HG03432 (cell line): ENCODE data around the gene GALNT12.

Experiments
- ATAC-seq: cut with Tn5 transposase; IDR thresholded peaks from one replicate; pipeline ENCODE4 v1.9.1; 2021; ENCODE audit warnings: mild to moderate bottlenecking, moderate library complexity; ENCODE audit not compliant: unreplicated experiment

Gene GALNT12

DNA sequence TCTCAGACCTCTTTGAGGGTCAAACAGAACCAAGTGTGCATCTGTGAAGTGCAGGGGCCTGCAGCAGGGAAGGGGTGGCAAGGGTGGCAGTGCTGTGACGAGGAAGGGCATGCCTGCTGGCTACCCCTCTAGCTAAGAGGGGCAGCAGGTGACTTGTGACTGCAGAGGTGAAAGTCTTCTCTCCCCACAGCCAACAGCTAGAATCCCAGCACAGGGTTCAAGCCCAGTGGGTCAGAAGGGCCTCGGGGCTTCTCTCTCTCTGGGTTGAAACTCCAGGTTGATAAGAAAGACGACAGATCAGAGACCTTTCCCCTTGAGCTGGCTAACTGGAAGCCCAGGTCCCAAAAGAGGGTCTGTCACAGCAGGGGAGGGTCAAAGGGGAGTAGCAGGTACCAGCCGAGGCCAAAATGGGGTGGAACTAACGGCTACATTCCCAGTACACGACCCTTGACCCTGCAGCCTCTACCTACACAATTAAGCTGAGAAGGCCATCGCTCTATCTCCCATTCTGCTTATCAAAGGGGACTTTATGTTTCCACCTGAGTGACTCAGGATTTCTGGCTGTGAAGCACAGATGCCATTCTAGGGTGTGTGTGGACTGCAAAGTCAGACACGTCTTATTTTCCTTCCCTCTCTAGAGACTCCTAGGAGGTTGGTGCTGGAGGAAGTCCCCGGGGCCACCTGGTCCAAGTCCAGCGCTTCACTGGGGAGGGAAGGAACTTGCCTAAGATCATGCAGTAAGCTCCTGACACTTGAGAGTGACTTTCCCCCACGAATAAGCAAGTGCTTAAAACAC lies 25.7 kb upstream of the GALNT12 start:
- no peak for ATAC-seq

DNA sequence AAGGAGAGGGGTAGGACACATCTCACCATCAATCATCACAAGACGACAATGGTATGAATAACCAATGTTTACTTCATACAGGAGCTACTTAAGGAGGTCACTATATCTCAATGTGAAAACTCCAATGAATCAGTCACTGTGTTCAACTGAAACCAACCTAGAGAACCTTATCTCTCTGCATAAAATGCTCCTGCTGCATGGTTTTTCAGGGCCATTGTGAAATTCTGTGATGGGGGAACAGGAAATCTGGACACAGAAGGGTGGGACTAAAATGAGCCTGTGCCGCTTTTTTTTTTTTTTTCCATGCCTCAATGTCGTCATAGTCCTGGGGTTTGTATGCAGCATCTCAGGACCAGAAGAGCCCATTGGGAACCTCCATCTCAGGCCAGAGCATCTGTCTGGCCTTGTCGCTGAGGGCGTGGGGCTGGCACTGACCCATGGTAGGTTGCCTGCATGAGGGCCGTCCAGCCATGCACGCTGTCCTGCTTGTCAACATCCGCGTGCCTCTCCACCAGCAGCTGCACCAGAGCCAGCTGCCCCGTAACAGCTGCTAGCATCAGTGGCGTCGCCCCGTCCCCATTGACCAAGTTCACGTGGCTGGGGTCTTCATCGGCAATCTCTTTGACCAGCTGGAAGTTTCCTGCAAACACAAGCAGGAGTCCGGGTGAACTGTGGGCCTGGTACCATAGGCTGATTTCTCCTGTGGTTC lies 23.8 kb upstream of the GALNT12 start:
- no peak for ATAC-seq

DNA sequence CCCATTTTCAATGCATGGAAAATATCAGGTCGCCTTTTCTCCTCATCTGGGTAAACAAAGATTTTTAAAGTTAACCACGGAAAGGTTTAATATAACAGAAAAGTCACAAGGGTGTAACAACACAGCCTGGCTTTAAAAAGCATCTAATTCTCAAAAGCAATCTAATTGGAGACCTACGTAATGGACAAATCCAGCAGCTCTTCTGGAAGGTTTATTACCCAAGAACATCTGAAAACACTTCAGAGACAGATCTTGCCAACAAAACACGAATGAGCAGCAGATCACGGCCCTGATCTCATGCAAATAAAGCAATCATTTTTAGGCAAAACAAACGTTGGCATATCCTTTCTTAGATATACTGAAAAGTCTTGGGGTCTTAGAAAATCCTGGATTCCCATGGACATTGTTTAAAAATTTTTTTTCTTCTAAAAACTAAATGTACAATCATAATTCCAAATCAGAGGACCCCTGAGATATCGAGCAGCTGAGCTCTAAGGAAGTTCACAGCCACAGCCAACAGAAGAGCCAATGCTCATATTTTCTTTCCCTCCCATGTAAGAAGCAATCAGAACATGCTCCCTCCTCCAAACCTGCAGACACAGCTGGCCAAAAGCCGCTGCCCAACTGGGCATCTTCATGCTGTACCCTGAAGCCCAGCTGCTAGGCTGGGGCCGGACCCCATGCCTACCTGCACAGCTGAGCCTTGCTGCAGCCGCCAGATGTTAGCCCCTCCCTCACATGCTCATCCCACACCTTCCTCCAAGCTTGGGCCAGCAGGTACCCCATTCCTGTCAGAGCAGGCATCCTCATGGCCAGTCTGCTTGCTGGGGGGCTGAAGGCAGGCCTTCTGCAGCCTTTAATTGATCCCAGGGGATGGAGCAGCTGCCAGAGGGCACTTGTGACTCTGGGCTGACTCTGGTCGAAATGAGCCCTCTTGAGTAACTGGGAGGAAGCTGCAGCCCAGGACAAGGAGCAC lies 22.4 kb upstream of the GALNT12 start:
- ATAC-seq = no peak

DNA sequence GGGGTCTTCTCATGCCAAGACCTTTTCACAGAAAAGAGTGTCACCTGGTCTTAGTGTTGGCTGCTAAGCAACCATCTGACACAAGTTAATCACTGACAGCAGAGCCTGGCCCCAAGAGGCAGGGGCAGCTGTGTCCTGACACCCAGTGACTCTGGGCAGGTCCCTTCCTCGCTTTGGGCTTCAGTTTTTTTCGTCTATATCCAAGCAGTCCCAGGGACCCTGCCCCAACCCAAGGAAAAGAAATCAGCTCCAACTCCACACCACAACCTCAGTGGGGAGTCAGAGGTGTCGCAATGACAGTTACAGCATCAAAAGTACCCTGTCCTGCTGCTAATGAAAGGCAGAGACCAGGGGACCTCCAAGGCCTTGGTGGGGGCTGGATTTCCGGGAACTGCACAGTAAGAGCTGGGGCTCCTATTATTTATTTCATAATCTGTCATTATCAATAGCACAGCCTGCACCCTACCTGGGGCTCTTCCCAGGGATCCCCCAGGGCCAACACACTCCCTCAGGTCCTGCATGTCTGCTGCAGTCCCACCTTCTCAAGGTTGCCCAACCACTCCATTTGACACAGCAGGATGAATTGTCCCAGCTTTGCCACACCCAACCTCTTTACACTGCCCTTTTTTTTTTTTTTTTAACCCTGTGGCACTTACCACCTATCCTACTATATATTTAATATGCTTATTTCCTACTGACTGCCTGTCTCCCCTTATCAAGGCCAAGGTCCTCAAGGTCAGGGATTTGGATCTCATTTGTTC lies 20.5 kb upstream of the GALNT12 start:
- ATAC-seq = no peak

DNA sequence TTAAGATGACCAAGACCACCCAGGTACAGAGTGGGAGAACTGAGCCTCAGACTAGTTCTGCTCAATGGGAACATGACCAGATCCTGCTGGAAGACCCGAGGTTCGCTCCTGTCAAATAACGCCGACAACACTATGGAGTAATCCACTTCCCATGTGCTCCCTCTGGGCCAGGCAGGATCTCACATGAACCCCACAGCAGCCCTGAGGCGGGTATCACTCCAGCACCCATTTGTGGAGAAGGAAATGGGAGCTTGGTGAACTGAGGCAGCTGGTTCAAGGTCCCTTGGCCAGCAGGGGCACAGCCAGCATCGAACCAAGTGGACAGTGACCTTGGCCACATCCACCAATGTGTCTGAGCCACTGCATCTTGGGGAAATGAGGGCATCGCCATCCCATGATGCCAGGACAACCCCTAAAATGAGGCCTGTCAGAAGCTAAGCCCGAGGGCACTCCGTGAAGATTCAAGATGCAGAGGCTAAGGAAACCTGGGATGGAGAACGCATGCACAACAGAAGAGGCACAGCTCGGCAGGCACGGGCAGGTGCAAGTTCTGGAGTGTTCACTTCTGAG lies 19.6 kb upstream of the GALNT12 start:
- no peak for ATAC-seq

DNA sequence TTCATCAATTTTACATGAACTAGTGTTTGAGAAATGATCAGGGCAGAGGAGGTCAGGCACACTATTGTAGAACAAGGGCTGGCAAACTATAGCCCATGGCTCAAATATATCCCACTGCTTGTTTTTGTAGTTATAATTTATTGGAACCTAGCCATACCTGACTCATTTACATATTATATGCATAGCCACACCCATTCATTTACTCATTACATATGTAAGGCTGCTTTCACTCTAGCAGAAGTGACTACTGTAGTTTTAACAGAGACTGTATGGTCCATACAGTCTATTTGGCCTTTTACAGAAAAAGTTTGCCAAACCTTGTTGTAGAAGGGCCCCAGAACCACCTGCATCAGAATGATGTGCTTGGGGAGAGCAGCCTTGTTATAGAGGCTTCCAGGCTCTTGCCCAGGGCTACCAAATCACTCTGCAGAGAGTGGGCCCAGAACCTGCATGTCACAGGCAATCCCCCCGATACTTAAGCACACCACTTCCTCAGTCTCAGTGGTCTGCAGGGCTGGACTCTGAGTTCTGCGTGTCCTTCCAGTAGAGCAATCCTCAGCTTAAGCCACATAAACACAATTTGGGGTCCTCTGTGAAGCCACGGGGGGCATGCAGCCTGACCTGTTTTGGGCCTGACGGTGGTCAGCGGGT lies 17.9 kb upstream of the GALNT12 start:
- ATAC-seq = no peak

DNA sequence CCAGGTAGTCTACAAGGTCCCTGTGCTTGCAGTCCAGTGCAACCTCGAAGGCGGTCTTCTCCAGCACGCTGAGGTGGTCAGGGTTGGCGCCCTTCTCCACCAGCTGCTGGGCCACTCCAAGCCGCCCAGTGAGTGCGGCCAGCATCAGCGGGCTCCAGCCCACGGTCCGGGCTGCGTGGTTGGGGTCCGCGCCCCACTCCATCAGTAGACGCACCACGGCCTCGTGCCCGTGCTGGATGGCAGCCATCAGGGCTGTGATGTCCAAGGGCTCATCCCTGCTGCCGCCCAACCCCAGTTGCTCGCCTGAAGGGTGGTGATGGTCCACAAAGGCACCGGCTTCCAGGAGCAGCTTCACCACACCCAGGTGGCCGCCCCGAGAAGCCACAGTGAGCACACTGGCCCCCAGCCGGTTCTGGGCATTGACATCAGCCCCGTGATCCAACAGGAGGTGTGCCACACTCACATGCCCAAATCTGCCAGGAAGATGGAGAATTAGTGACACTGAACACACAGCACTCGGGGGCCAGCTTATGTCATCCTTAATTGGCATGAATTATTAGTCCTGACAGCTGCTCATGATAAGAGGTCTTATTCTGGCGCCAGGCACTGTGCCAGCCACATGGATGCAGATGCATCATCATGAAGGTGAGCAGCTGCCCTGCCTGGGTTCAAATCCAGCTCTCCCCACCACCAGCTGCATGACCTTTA lies 17.2 kb upstream of the GALNT12 start:
- ATAC-seq = no peak

DNA sequence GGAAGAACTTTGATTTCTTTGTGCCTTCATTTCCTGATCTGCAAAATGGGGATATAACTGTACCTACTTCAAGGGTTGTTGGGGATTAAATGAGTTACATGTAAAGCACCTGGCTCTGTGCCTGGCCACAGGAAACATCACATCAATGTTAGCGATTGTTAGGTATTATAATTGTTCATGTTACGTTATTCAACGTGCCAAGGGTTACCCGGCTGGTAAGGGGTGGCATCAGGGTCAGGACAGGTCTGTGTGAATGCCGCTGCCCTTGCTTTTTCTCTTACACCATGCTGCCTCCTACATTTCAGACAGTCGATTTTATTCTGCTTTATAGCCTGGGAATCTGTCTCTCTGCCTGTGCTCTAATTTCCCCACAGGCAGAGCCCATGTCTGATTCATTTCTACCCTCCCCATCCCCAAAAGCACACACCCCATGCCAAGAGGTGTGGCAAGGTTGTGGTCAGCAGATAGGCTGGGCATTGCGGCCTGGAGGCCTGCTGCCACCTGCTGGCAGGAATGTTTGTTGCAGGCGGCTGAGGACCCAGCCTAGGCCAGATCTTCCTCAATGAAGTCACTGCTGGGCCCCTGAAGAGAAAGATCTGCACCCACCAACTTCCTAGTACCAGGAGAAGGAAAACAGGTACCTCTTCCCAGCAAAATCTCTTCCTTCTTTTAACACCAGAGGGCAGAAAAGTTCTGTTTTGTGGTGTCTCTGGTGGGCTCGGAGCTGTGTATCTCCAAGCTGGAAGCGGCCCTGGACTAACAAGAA lies 16.4 kb upstream of the GALNT12 start:
- ATAC-seq = peak; percentile 69

DNA sequence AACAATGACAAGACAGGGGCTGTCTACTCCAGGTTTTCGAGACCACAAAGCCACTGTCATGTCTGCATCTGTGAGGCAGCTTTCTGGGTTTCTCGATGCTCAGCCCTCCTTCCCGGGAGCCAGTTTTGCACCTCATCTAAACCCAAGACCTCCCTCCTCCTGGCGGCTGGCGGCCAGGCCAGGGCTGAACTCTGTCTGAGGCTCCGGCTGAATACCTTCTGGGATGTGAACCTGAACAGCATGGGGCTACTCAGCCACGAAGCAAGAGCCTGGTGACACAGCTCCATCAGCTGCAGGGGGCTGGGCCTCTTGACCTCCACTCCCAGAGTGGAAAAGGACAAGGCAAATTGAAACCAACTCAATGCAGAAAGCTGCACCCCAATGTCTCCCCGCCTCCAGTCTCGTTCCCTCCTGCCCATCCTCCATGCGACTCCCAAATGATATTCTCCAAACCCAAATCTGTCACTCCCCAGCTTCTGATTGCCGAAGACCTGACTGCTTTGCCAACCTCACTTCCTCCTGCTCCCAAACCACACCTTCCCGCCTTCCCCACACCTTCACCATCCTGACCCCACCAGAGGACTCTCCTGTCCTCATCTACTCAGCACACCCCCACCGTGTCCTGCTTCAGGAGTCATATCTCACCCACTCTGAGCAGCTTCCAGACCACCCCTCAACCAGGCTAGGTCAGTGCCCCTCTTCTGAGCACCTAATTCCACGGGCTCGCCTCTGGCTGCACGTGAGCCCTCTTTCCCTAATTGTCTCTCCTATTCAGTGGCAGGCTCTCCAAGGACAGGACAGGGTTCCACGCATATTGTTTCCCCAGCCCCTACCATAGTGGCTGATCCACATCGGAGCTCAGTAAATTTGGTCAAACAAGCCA lies 15.6 kb upstream of the GALNT12 start:
- no peak for ATAC-seq

DNA sequence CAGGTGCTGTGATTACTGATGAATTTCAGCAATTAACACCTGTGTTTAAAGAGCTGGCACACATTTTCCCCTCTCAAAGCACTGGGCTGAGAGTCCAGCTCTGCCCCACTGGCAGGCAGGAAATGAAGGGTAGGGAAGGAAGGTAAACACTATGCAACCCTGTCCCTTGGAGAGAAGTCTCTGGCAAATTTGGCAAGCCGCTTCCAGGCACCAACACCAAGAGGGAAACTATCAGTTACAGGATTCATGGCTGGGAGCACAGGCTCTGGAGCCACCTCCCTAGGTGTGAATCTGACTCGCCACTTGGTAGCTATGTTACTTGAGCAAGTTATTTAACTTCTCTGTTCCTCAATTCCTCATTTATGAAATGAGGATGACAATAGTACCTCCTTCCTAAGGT lies 14.4 kb upstream of the GALNT12 start:
- ATAC-seq = no peak

DNA sequence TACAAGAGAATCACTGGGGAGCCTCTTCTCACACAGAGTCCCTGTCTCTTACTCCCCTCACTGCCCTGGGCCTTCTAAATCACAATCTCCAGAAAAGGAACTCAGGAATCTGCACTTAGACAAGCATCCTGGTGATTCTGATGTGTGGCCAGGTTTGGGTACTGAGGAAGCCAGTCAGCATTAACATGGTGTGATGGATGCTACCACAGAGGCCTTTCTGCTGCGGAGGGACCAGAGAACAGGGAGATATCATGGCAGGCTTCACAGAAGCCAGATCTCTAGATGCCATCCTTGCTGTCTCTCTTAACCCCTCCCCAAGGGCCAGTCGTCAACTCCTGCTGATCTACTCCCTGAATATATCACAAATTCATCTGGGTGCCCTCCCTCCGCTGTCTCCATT lies 12.7 kb upstream of the GALNT12 start:
- no peak for ATAC-seq

DNA sequence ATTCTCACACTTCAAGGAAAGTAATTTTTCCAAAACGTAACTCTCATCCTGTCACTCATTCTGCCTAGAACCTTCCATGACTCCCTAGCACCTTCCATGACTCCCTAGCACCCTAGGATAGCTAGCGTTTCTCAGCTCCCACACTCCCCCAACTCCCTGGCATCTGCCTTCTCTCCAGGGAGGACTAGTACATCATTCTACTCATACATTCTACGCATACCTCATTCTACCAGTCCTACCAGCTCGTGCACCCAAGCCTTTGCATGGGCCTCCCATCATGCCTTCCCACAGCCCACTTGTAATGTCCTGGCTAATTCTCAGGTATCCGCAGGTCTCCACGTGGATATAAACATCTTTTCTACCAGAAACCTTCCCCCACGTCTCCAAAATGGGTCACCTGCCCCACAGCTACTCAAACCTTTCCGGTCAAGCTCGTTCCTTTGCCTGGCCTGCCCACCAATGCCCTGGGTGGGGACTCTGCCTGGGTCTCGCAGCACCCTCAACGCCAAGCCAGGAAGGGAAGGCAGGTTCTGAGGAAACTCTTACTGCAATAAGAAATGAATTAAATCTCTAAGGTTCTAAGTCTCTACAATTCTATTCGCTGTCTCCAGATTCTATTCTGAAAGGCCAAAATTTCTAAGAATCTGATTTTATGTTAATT lies 12.0 kb upstream of the GALNT12 start:
- no peak for ATAC-seq

DNA sequence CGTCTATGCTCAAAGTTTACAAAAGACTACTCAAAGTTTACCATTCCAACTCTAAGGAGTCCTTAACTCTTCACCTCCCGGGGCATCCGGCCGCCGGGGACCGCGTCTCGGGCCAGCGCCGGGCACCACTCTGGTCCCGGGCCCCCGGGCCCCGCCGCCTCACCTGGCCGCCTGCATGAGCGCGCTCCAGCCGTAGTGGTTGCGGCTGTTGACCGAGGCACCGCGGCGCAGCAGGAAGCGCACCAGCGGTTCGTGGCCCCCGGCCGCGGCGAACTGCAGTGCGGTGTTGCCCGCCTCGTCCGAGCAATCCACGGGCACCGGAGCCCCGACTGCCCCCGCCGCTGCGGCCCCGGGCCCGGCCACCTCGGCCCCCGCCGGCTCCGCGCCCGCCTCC lies 11.5 kb upstream of the GALNT12 start:
- peak; percentile 41 for ATAC-seq

DNA sequence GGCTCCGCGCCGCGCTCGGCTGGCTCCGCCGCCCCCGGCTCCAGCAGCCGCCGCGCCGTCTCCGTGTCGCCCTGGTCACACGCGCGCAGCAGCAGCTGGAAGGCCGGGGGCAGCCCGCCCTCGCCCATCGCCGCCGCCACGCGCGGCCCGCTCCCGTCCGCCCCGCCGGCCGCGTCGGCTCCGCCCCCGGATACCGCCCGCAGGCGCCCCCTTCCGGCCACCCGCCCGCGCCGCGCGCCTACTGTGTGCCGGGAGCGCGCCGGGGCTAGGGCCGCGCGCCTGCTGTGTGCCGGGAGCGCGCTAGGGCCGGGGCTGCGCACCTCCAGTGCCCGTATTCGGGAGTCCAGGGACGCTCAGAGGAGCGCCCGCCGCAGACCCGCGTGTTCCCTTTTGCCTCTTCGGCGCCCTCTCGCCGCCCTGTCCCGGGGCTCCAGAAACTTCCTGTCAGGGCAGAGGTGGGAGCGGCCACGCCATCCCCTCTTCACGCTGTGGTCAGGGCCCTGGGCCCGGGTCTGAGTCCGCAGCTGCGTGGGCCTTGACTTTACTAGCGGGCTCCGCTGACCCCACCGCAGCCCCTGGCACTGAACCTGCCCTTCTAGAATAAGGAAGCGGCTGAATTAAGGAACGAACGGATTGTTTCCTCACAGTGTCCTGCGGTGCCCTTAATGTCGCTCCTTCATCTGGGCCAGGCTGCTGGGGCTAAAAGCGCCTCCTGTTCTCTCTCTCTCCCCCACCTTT lies 10.9 kb upstream of the GALNT12 start, which contains the start of gene ANKS6:
Gene ANKS6, minus strand, starts transcription at position 192 of the 738 bp plus-strand sequence. Its CDS starts 64 bp downstream, at position 128.
- ATAC-seq = peak; percentile 94

DNA sequence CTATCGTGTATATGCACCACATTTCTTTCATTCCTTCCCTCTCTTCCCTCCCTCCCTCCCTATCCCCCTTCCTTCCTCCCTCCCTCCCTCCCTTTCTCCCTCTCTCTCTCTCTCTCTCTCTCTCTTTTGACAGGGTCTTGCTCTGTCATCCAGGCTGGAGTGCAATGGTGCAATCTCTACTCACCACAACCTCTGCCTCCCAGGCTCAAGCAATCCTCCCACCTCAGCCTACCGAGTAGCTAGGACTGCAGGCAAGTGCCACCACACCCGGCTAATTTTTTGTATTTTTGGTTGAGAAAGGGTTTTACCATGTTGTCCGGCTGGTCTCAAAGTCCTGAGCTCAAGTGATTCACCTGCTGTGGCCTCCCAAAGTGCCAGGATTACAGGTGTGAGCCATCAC lies 10.0 kb upstream of the GALNT12 start:
- no peak for ATAC-seq

DNA sequence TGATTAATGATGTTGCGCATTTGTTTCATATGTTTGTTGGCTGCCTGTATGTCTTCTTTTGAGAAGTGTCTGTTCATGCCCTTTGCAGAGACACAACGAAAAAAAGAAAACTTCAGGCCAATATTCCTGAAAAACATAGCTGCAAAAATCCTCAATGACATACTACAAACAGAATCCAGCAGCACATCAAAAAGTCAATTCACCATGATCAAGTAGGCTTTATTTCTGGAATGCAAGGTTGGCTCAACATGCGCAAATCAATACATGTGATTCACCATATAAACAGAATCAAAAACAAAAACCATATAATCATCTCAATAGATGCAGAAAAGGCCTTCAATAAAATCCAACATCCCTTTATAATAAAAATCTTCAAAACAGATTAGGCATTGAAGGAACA lies 9.2 kb upstream of the GALNT12 start:
- ATAC-seq = no peak
